GM12801 (cell line): ENCODE measurements around the gene DPH5.

ENCODE experiments used
- CTCF ChIP-seq: IDR thresholded peaks from one replicate; pipeline ENCODE4 v1.5.1; 2011; ENCODE audit warnings: control low read depth; ENCODE audit not compliant: insufficient read length; ENCODE audit errors: extremely low read depth

Gene DPH5

GRCh38 chr1:101043776-101044175, 18.2 kb upstream of the DPH5 start:
- TF ChIP-seq CTCF, result no peak

DNA sequence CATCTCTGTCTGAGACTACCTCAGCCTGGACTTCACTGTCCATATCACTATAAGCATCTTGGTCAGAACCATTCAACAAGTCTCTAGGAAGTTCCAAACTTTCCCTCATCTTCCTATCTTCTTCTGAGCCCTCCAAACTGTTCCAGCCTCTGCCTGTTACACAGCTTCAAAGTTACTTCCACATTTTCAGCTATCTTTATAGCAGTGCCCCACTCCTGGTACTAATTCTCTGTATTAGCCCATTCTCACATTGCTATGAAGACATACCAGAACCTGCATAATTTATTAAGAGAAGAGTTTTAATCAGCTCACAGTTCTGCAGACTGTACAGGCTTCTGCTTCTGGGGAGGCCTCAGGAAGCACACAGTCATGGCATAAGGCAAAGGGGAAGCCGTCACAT, 15.7 kb upstream of the DPH5 start:
- TF ChIP-seq CTCF, result no peak

- TF ChIP-seq CTCF, result no peak
Measured at GRCh38 chr1:101040666-101041065, 15.1 kb upstream of the DPH5 start.

GRCh38 chr1:101039245-101039644, 13.7 kb upstream of the DPH5 start:
- no peak for TF ChIP-seq CTCF

- TF ChIP-seq CTCF, result no peak
Measured at GRCh38 chr1:101037316-101037715, 11.7 kb upstream of the DPH5 start.

GRCh38 chr1:101033017-101033416, 7.4 kb upstream of the DPH5 start:
- no peak for TF ChIP-seq CTCF

GRCh38 chr1:101030881-101031280, 5.3 kb upstream of the DPH5 start:
- TF ChIP-seq CTCF, result no peak

DNA sequence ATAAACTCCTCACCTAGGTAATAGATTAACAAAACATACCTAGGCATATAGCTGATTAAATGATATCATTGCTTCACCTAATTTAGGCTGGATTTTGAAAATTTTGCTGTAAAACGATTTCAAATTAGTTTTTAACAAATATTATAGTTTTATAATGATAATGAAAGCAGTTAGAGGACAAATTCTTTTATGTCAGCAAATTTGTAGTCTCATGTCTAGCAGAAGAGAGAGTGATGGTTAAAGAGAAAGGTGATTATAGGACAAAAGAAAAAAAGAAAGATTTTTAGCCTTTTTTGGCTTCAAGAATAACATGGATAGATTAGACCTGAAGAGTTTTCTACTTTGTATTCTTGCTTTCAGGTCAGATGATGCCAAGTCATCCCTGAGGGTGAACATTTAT, 3.6 kb upstream of the DPH5 start:
- TF ChIP-seq CTCF, result no peak
